DMS79 treated with DMSO at 0.1 percent for 48 hours (cell line): Measurements from ENCODE around the gene SGIP1.
"Not testable (repeated sequence)": the region's sequence is repeated elsewhere in the genome, so short reads cannot be mapped to it uniquely, and the experiment has no call there.

Experiments used
- DNase-seq: peaks from one replicate; lab custom pipeline; 2025; lab: John Stamatoyannopoulos, UW

Gene SGIP1

GRCh38 chr1:66682106-66682505 is 148.2 kb downstream of the SGIP1 start:
- no peak for DNase-seq

GRCh38 chr1:66684353-66684752 is 150.4 kb downstream of the SGIP1 start:
- DNase-seq: no peak

- no peak for DNase-seq
Observed at GRCh38 chr1:66685265-66685664, 151.3 kb downstream of the SGIP1 start.

- no peak for DNase-seq
Observed at GRCh38 chr1:66685670-66686069, 151.7 kb downstream of the SGIP1 start.

GRCh38 chr1:66686406-66686805 is 152.5 kb downstream of the SGIP1 start:
- DNase-seq: no peak

- no peak for DNase-seq
Observed at GRCh38 chr1:66687358-66687757, 153.4 kb downstream of the SGIP1 start.

GRCh38 chr1:66690666-66691381 is 156.9 kb downstream of the SGIP1 start:
- DNase-seq: no peak

- DNase-seq: no peak
Observed at GRCh38 chr1:66692681-66693080, 158.7 kb downstream of the SGIP1 start.

- peak; percentile 9 for DNase-seq
Observed at GRCh38 chr1:66693856-66694255, 159.9 kb downstream of the SGIP1 start.

GRCh38 chr1:66695116-66695515 is 161.2 kb downstream of the SGIP1 start:
- no peak for DNase-seq

- DNase-seq: peak; percentile 87
Observed at GRCh38 chr1:66696771-66697170, 162.8 kb downstream of the SGIP1 start.

GRCh38 chr1:66699213-66699612 is 165.3 kb downstream of the SGIP1 start:
- DNase-seq: no peak

- no peak for DNase-seq
Observed at GRCh38 chr1:66704177-66704875, 170.4 kb downstream of the SGIP1 start.

- DNase-seq: peak; percentile 84
Observed at GRCh38 chr1:66705110-66705509, 171.2 kb downstream of the SGIP1 start.

GRCh38 chr1:66711420-66711819 is 177.5 kb downstream of the SGIP1 start:
- DNase-seq: no peak

- no peak for DNase-seq
Observed at GRCh38 chr1:66712839-66713238, 178.9 kb downstream of the SGIP1 start.

- no peak for DNase-seq
Observed at GRCh38 chr1:66723985-66724384, 190.0 kb downstream of the SGIP1 start.

- DNase-seq: peak; percentile 76
Observed at GRCh38 chr1:66725885-66726665, 192.1 kb downstream of the SGIP1 start.

GRCh38 chr1:66728021-66728420 is 194.1 kb downstream of the SGIP1 start:
- no peak for DNase-seq

GRCh38 chr1:66728716-66729115 is 194.8 kb downstream of the SGIP1 start:
- not testable (repeated sequence) for DNase-seq

GRCh38 chr1:66729119-66729518 is 195.2 kb downstream of the SGIP1 start:
- no peak for DNase-seq

GRCh38 chr1:66729523-66729922 is 195.6 kb downstream of the SGIP1 start:
- no peak for DNase-seq

GRCh38 chr1:66730462-66730861 is 196.5 kb downstream of the SGIP1 start:
- DNase-seq: no peak
